HFFc6 (cell line): ENCODE data around the gene FHL1. TPM values are rescaled to one million over a fixed set of nuclear protein-coding genes. Genes with fewer than 3 reads are reported as not detected.
"Not testable (repeated sequence)": the region's sequence is repeated elsewhere in the genome, so short reads cannot be mapped to it uniquely, and the experiment has no call there.

Experiments used
- DNase-seq: peaks from one replicate; pipeline ENCODE4 v3.0.0-alpha.2; 2018
- H3K27ac Mint-ChIP-seq: 2 replicates; pipeline ENCODE4 v1.8.0; 2020; ENCODE audit warnings: mild to moderate bottlenecking, mixed read lengths
- H3K27me3 Mint-ChIP-seq: 2 replicates; pipeline ENCODE4 v1.8.0; 2021; ENCODE audit warnings: mild to moderate bottlenecking, moderate library complexity, mixed read lengths; ENCODE audit not compliant: insufficient read depth
- H3K36me3 Mint-ChIP-seq: 2 replicates; pipeline ENCODE4 v1.8.0; 2021; ENCODE audit warnings: low read depth, mixed read lengths
- H3K4me1 Mint-ChIP-seq: 2 replicates; pipeline ENCODE4 v1.8.0; 2020; ENCODE audit warnings: low read depth, mixed read lengths
- H3K4me3 Mint-ChIP-seq: 2 replicates; pipeline ENCODE4 v1.8.0; 2020; ENCODE audit warnings: mild to moderate bottlenecking, moderate library complexity, mixed read lengths
- H3K9me3 Mint-ChIP-seq: 2 replicates; pipeline ENCODE4 v1.8.0; 2020; ENCODE audit warnings: mild to moderate bottlenecking, mixed read lengths
- CTCF ChIP-seq: fragments of 200-600 bp; sonication (generic); IDR thresholded peaks from 2 replicates; pipeline ENCODE4 v1.5.0; 2021; ENCODE audit warnings: antibody characterized with exemption, mild to moderate bottlenecking
- total RNA-seq, 6 experiments: library from RNA; stranded (reverse); fragmentation: NEBNext Ultra II Directional; extraction: Animal tissue kit (Norgen Biotek cat#: 25700); gene quantifications; 2 replicates in 1 of 6; 3 replicates in 5 of 6; pipeline ENCODE4 v1.2.3, GENCODE V29; 2021

The FHL1 gene
- total RNA-seq, 6 experiments from 2014 or later, result 409 to 808 (median 455) TPM

GRCh38 chrX:136227074-136227473 lies 79.7 kb downstream of the FHL1 start:
- Mint-ChIP-seq H3K36me3 (peaks cover 14% of the 10 kb centered on the region), H3K4me3 (no peak overlapping the region), H3K27ac (peak overlapping the region; percentile 64), H3K27me3 (no peaks in the 10 kb centered on the region; the same call in 1 of the 2 replicates), H3K4me1 (peaks cover 21% of the 10 kb centered on the region), H3K9me3 (no peaks in the 10 kb centered on the region)
- no peak for DNase-seq
- TF ChIP-seq CTCF, result no peak

DNA sequence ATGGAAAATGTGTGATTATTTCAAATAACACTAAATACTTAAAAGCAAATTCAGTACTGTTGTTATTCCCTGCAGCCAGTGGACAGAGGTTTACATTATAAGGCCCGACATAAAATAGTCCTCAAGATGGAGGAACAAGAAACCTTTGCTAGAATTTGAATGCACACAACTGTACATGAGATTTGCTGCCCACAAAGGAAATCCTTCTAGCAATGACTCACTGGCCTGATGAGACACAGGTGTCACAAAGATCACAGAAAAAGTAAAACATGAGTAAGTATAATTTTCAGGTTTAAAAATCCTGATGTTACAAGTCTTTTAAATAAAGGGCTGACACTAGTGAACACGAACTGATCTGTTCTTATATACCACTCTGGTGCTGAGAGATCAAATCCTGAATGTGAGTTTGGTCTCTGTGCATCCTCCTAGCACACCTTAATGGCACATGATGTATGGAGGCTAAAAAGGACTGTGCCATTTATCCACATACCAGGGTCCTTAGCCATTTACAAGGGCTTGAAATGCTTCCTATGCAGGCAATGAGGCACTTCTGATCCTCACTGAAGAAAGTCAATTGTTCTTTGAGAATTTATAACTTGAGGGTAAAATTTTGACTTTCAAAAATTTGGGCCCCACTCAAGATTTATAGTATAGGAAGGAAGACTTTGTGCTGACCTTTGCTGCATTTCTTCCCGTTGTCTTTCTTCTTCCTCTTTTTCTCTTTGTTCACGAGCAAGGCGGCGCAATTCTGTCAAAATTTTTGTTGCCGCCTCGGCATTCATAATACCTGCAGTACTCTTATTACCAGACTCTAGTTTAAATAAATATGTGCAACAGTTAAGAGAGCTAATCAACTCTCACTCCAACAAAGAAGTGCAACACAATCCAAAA lies 80.9 kb downstream of the FHL1 start:
- no peak for DNase-seq
- H3K9me3 Mint-ChIP-seq, result no peaks in the 10 kb centered on the region
- peaks cover 21% of the 10 kb centered on the region for H3K4me1 Mint-ChIP-seq
- no peak overlapping the region for H3K4me3 Mint-ChIP-seq
- H3K27me3 Mint-ChIP-seq, result no peaks in the 10 kb centered on the region; the same call in 1 of the 2 replicates
- no peak for TF ChIP-seq CTCF
- H3K36me3 Mint-ChIP-seq, result peaks cover 15% of the 10 kb centered on the region
- H3K27ac Mint-ChIP-seq, result peak overlapping the region; percentile 55

DNA sequence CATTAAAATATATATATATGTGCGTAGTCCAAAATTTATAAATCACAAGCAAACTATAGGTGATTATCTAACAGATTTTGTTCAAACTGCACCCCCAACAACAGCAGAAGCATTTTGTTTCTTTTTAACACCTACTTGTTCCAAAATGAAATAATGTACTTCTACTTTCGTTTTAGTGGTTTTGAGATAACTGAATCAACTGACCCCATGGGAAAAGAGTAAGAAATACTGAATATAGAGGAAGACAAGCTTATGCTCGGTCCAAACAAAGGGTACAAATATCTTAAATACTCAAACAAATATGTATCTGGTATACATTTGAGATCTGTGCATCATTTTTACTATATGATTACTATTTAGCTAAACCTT lies 81.5 kb downstream of the FHL1 start:
- Mint-ChIP-seq H3K27ac (no peak overlapping the region), H3K4me3 (no peak overlapping the region), H3K9me3 (no peaks in the 10 kb centered on the region), H3K4me1 (peaks cover 21% of the 10 kb centered on the region), H3K27me3 (no peaks in the 10 kb centered on the region; the same call in 1 of the 2 replicates), H3K36me3 (peaks cover 15% of the 10 kb centered on the region)
- no peak for DNase-seq
- no peak for TF ChIP-seq CTCF

DNA sequence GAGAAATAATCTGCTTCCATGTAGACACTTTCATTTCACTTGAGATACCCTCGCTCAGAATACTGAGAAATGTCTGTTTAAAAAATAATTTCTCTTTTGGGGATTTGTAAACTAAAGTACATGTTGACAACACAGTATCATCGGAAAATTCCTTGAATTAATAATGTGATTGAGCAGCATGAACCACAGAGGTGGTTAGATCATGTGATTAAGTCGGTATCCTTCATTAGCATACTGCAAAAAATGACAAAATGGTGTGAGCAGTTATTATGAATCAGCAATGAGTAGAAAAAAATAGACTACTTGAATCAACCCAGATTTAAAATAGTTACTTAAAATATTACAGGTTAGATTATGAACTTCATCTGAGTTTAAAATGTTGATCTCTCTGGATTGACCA lies 89.7 kb downstream of the FHL1 start:
- H3K27ac Mint-ChIP-seq, result no peak overlapping the region

DNA sequence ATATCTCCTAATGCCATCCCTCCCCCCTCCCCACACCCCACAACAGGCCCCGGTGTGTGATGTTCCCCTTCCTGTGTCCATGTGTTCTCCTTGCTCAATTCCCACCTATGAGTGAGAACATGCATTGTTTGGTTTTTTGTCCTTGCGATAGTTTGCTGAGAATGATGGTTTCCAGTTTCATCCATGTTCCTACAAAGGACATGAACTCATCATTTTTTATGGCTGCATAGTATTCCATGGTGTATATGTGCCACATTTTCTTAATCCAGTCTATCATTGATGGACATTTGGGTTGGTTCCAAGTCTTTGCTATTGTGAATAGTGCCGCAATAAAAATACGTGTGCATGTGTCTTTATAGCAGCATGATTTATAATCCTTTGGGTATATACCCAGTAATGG lies 90.5 kb downstream of the FHL1 start:
- H3K9me3 Mint-ChIP-seq, H3K4me3 Mint-ChIP-seq, DNase-seq, H3K27ac Mint-ChIP-seq, H3K4me1 Mint-ChIP-seq, H3K27me3 Mint-ChIP-seq: not testable (repeated sequence)
- H3K36me3 Mint-ChIP-seq, result peaks cover 14% of the 10 kb centered on the region

More for the DNA sequence above, 89.7 kb downstream of the FHL1 start:
- Mint-ChIP-seq H3K27me3 (no peaks in the 10 kb centered on the region), H3K36me3 (peaks cover 9% of the 10 kb centered on the region), H3K4me3 (no peak overlapping the region), H3K4me1 (no peaks in the 10 kb centered on the region), H3K9me3 (no peaks in the 10 kb centered on the region)
- no peak for DNase-seq
- no peak for TF ChIP-seq CTCF

GRCh38 chrX:136246201-136246600 lies 98.9 kb downstream of the FHL1 start:
- peaks cover 22% of the 10 kb centered on the region for H3K36me3 Mint-ChIP-seq
- no peaks in the 10 kb centered on the region for H3K9me3 Mint-ChIP-seq
- H3K4me1 Mint-ChIP-seq, result peaks cover 23% of the 10 kb centered on the region
- no peak for TF ChIP-seq CTCF
- H3K27ac Mint-ChIP-seq, result no peak overlapping the region
- peaks cover 1% of the 10 kb centered on the region; the same call in 1 of the 2 replicates for H3K27me3 Mint-ChIP-seq
- no peak overlapping the region for H3K4me3 Mint-ChIP-seq
- DNase-seq, result no peak
